Caco-2 (cell line): ENCODE measurements around the gene TCEA3. TPM values are rescaled to one million over a fixed set of nuclear protein-coding genes. Genes with fewer than 3 reads are reported as not detected.

Experiments used
- BruUV-seq: library from RNA; stranded (reverse); fragments of 400-500 nt; replicated peaks from 2 replicates; lab custom pipeline; 2021; lab: Mats Ljungman, UMichigan
- CTCF ChIA-PET: fragments of 300-600 bp; sonication (Branson Sonifier 250); formaldehyde crosslinking; loops from one replicate; lab custom pipeline; 2022; ENCODE audit warnings: antibody characterized with exemption; lab: Charles Lee
- POLR2A ChIA-PET: fragments of 300-600 bp; sonication (Branson Sonifier 250); formaldehyde crosslinking; loops from one replicate; lab custom pipeline; 2022; ENCODE audit warnings: antibody characterized with exemption; lab: Charles Lee
- DNase-seq, 2 experiments: peaks; one replicate each; pipeline versions ENCODE4 v3.0.0 to v3.0.0-alpha.2; 2020 to 2022
- H3K27me3 ChIP-seq: replicated peaks from 2 replicates; pipeline ENCODE4 v1.6.0; 2011; ENCODE audit warnings: low read length; ENCODE audit not compliant: control insufficient read depth, insufficient read depth
- H3K36me3 ChIP-seq: 2 replicates; pipeline ENCODE4 v1.5.1; 2011; ENCODE audit warnings: low read length; ENCODE audit not compliant: control insufficient read depth, insufficient read depth
- H3K4me1 ChIP-seq: fragments of 250-450 bp; sonication (Bioruptor Pico); 2 replicates; pipeline ENCODE4 v1.5.1; 2020; ENCODE audit warnings: mild to moderate bottlenecking
- H3K4me3 ChIP-seq: 2 replicates; pipeline ENCODE4 v1.5.1; 2011; ENCODE audit warnings: low read depth, mild to moderate bottlenecking, control low read depth, low read length
- H3K9me3 ChIP-seq: fragments of 250-450 bp; sonication (Bioruptor Pico); 2 replicates; pipeline ENCODE4 v1.5.1; 2020; ENCODE audit warnings: mild to moderate bottlenecking, moderate library complexity
- H3K27ac Mint-ChIP-seq: one replicate; pipeline ENCODE4 v1.8.0; 2022; ENCODE audit warnings: mixed read lengths; ENCODE audit not compliant: unreplicated experiment
- H3K27me3 Mint-ChIP-seq: one replicate; pipeline ENCODE4 v1.8.0; 2022; ENCODE audit warnings: mixed read lengths; ENCODE audit not compliant: insufficient read depth, unreplicated experiment
- H3K36me3 Mint-ChIP-seq: one replicate; pipeline ENCODE4 v1.8.0; 2022; ENCODE audit warnings: mild to moderate bottlenecking, mixed read lengths; ENCODE audit not compliant: insufficient read depth, unreplicated experiment
- H3K4me1 Mint-ChIP-seq: one replicate; pipeline ENCODE4 v1.8.0; 2022; ENCODE audit warnings: low read depth, mixed read lengths; ENCODE audit not compliant: unreplicated experiment
- H3K4me3 Mint-ChIP-seq: one replicate; pipeline ENCODE4 v1.8.0; 2022; ENCODE audit warnings: mild to moderate bottlenecking, moderate library complexity, mixed read lengths; ENCODE audit not compliant: unreplicated experiment
- H3K9me3 Mint-ChIP-seq: one replicate; pipeline ENCODE4 v1.8.0; 2022; ENCODE audit warnings: mixed read lengths; ENCODE audit not compliant: unreplicated experiment
- CTCF ChIP-seq, 2 experiments: fragments of 200-600 bp in 1 of 2; IDR thresholded peaks; 1 replicate in 1 of 2; 2 replicates in 1 of 2; pipeline versions ENCODE4 v1.5.1 to v1.8.0; 2011 to 2022; ENCODE audit warnings: antibody characterized with exemption in 1 of 2, control low read depth in 1 of 2, inconsistent platforms in 1 of 2, low read depth in 1 of 2, low read length in 1 of 2, mild to moderate bottlenecking in 1 of 2, moderate library complexity in 1 of 2; ENCODE audit not compliant: insufficient read depth in 1 of 2, severe bottlenecking in 1 of 2, unreplicated experiment in 1 of 2
- intact Hi-C: fragments of 100-400 bp; cut with micrococcal nuclease; formaldehyde crosslinking; loops from one replicate; pipeline ENCODE4 v1.10.0; 2022; ENCODE audit not compliant: unreplicated experiment
- total RNA-seq: library from RNA; stranded (reverse); gene quantifications from 2 replicates; pipeline ENCODE4 v1.2.3, GENCODE V29; 2022

TCEA3 gene
- total RNA-seq, 1 experiment from 2014 or later = 14.6 TPM

DNA sequence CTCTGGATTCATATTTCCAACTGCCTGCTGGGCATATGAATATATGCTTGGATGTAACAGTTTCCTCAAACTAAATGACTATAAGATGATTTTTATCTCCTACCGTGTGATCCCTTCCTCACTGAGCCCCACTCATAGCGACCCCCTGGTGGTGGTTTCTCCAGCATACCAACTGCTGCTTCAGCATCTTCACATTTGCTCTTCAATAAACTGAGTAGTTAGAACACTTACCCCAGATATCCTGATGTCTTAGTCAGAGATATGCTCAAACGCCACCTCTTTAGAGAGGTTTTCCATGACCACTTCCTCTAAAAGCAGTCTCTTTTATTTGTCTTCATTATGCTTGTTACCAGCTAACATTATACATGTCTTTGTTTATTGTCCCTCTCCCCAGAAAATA lies 70.3 kb downstream of the TCEA3 start:
- Mint-ChIP-seq H3K9me3 (no peaks in the 10 kb centered on the region), H3K4me1 (no peaks in the 10 kb centered on the region), H3K4me3 (no peak overlapping the region), H3K27ac (no peak overlapping the region), H3K36me3 (peaks cover 6% of the 10 kb centered on the region), H3K27me3 (no peaks in the 10 kb centered on the region)
- BruUV-seq = no TSS peak
- intact Hi-C loops = no loop called here
- no peak for DNase-seq
- ChIA-PET CTCF (no interaction called here), POLR2A (no interaction called here)
- Histone ChIP-seq H3K4me1 (no peaks in the 10 kb centered on the region), H3K4me3 (no peak overlapping the region), H3K27me3 (no peaks in the 10 kb centered on the region), H3K9me3 (no peaks in the 10 kb centered on the region), H3K36me3 (no peaks in the 10 kb centered on the region)
- TF ChIP-seq CTCF (IDR thresholded peaks at IDR 0.05; ENCODE audit: insufficient read depth in 1 of 2, low read depth in 1 of 2, low read length in 1 of 2, severe bottlenecking in 1 of 2, unreplicated experiment in 1 of 2) = peak in 1 of 2 experiments; percentile 15

DNA sequence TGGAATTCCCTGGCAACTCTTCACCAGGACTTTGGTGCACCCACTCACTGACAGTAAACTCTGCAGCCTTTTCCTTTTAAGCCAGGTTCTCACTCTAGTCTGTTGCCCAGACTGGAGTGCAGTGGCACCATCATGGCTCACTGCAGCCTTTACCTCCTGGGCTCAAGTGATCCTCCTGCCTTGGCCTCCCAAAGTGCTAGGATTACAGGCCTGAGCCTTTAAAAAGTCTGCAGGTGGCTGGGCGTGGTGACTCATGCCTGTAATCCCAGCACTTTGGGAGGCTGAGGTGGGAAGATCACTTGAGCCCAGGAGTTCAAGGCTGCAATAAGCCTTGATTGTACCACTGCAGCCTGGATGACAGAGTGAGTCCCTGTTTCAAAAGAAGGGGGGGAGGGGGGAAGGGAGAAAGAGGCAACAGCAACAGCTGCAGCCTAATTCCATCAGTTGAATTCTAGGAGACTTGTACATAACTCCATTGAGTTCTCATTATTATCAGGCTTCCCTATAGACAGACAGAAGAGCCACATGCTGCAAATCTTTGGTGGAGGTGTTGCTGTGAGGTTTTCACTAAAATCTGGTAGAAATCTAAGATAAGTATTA lies 72.4 kb downstream of the TCEA3 start:
- H3K9me3 ChIP-seq = no peaks in the 10 kb centered on the region
- no peaks in the 10 kb centered on the region for H3K4me1 ChIP-seq
- no peaks in the 10 kb centered on the region for H3K27me3 ChIP-seq
- Mint-ChIP-seq H3K27me3 (no peaks in the 10 kb centered on the region), H3K4me1 (no peaks in the 10 kb centered on the region), H3K36me3 (no peaks in the 10 kb centered on the region), H3K4me3 (no peak overlapping the region), H3K27ac (no peak overlapping the region), H3K9me3 (no peaks in the 10 kb centered on the region)
- TF ChIP-seq CTCF (IDR thresholded peaks at IDR 0.05; ENCODE audit: insufficient read depth in 1 of 2, low read depth in 1 of 2, low read length in 1 of 2, severe bottlenecking in 1 of 2, unreplicated experiment in 1 of 2) = no peak
- H3K36me3 ChIP-seq = no peaks in the 10 kb centered on the region
- DNase-seq = no peak
- POLR2A ChIA-PET = no interaction called here
- BruUV-seq = no TSS peak
- intact Hi-C loops = no loop called here
- H3K4me3 ChIP-seq = no peak overlapping the region
- CTCF ChIA-PET = no interaction called here

- Histone ChIP-seq H3K4me1 (peaks cover 13% of the 10 kb centered on the region), H3K9me3 (no peaks in the 10 kb centered on the region), H3K4me3 (no peak overlapping the region), H3K27me3 (no peaks in the 10 kb centered on the region), H3K36me3 (no peaks in the 10 kb centered on the region)
- H3K36me3 Mint-ChIP-seq = peaks cover 24% of the 10 kb centered on the region
- peak overlapping the region; percentile 22 for H3K4me3 Mint-ChIP-seq
- no TSS peak for BruUV-seq
- no peaks in the 10 kb centered on the region for H3K9me3 Mint-ChIP-seq
- POLR2A ChIA-PET = no interaction called here
- no peak for TF ChIP-seq CTCF (IDR thresholded peaks at IDR 0.05; ENCODE audit: insufficient read depth in 1 of 2, low read depth in 1 of 2, low read length in 1 of 2, severe bottlenecking in 1 of 2, unreplicated experiment in 1 of 2)
- peak overlapping the region; percentile 98 for H3K27ac Mint-ChIP-seq
- no peaks in the 10 kb centered on the region for H3K27me3 Mint-ChIP-seq
- H3K4me1 Mint-ChIP-seq = peaks cover 17% of the 10 kb centered on the region
- CTCF ChIA-PET = no interaction called here
- no peak for DNase-seq
- intact Hi-C loops = loop anchor here (10.0 kb wide), 2 partner anchors 59 to 189 kb away; partner anchors contain the start of gene E2F2
These were observed 78.6 kb downstream of the TCEA3 start for GRCh38 chr1:23345920-23346319.
